Measurements from ENCODE around the gene RHOF. TPM values are rescaled to one million over a fixed set of nuclear protein-coding genes. Genes with fewer than 3 reads are reported as not detected.
"Not testable (repeated sequence)": the region's sequence is repeated elsewhere in the genome, so short reads cannot be mapped to it uniquely, and the experiment has no call there.

The RHOF gene
- total RNA-seq, 1 donor from 2014 or later: 7.6 TPM

DNA sequence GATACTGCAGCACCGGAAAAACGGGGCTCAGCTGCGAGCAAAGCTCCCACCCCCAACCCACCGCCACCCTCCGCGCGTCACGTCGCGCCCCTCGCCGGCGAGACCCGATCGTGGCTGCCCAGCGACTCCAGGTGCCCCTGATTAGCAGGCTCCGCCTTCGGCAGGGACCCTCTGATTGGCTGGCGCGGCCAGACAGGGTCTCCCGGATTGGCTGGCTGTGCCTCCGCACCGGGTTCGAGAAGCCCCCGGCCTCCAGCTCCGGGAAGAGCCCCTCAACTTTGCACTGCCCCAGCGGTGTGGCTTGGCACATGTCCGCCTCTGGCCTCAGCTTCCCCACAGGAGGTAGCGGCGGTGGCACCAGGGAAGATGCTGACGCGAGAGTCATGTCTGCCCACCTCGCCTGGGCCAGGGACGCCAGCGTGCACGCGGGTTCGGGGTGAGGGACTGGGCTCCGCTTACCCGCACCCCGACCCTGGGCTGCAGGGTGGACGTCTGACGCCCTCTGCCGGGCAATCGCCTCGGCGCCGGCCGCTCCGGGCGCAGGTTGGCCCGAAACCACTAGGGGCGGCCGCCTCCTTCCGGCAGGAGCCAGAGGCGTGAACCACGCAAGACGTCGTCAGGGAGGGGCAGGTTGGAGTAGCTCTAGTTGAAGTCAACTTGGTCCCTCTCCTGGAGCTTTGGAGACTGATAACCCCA lies 498 bp upstream of the RHOF start:
- no peak for DNase-seq (ENCODE audit: low read depth, low spot score)

DNA sequence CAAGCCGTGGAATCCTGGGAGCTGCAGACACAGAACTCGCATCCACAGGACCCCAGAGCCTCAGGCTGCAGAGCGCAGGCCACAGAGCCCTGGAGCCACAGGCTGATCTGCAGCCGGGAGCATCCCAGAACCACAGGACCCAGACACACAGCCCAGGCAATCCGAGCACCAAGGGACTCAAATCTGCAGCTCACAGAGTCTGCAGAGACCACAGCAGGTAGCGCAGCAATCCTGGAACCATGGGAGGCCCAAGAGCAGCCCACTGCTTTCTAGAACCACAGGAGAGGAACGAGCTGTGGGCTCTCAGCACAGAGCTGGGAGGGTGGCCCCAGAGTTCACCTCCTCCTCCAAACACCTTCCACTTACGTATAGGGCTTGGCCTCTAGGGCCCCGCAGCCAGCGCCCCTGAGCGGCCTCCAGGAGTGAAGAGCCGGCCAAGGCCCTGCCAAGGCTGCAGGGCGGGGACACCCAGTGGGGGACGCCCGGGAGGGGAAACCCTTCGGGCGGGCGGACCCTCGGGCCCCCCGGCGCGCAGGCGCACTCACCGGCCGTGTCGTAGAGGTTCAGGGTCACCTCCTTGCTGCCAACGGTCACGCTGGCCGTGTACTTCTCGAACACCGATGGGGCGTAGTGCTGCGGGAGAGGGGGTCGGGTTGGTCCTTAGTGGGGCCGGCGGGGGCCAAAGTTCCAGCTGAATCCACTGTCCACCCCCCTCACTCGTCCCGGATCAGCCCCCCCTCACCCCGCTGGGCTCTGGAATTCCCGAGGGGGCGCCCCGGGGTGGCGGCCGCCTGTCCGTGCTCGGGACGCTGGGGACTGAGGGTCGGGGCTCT lies 665 bp downstream of the RHOF start:
- no peak for DNase-seq (ENCODE audit: low read depth, low spot score)

DNA sequence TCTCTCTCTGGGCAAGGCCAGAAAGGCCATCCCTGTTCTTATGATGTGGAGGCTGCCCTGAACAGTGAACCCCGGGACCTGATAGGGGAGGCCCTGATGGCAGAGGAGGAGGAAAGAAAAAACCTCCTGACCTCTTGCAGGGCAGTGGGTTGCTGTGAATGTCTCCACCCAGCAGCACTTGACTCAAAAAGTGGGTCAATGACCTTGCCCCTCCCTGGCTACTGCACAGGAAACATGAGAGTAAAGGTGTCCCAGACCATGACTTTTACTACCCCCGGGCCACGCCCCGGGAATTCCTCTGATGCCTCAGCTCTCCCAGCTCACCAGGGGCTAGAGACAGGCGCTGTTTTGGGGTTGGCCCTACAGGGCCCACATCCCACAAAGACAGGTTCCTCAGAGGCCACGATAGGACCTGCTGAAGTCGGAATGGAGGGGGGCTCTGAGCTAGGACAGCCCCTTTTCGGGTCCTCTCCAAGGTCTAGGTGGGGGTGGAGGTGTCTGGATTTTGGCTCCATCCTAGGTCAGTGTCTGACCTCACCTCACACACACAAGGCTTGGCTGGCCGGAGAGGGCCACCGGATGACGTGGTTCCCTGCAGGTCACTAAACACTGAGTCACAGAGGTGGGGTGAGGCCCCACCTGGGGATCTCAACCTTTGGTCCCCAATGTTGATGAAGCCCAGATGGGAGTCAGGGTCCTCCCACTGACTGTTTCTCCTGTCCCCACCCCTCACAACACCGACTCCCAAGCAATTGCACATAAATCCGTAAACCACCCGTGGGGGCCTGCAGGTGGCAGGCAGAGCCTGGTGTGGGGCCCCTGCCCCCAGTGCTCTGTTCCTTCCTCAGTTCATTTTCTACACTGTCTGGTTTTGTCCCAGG lies 1.6 kb downstream of the RHOF start:
- DNase-seq (ENCODE audit: low read depth, low spot score): no peak

DNA sequence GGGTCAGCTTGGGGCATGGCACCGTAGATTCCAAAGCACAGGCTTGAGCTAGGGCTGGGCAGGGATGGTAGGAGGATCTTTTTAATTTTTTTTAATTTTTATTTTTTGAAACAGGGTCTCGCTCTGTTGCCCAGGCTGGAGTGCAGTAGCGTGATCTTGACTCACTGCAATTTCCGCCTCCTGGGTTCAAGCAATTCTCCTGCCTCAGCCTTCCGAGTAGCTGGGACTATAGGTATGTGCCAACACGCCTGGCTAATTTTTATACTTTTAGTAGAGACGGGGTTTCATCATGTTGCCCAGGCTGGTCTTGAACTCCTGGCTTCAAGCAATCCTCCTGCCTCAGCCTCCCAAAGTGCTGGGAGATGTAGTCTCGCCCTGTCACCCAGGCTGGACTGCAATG lies 2.7 kb downstream of the RHOF start:
- DNase-seq (ENCODE audit: low read depth, low spot score): not testable (repeated sequence)

DNA sequence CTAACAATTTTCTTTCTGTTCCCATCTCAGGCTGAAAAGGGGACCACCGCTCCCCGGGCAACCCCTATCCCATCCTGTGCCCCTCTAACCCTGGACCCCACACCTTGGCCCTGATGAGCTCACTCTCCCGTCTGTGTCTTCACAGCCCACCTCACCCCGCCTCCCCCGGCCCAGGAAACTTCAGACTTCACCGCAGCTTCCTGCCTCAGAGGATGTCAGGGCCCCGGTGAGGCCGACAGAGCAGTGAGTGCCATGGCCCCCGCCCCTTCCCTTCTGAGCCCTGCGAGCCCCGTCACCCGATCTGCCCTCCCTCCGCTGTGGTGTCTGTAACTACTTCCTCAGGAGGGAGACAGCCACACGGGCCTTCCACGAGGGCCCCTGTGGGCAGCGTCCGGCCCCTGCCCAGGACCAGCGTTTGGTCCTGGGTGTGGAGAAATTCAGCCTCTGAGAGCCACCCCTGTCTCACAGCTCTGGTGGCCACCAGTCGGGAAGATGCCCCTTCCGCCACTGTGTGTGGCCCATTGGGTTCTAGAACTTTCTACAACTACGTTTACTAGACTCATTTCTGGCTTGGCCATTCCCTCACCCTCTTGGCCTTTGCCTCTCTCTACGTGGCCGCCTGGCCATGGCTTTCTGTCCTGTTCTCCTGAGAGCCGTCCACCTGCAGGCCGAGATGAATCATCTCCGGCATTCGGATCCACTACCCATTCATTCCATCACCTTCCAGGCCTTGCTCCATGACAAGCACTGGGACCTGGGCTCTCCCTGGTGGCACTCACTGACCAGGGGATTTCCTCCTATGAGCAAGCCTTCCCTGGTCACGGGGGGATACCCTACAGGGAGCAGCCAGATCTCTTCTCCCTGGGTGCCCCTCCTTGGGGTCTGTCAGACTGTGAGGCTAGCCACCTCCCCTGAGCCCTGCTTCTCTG lies 3.4 kb downstream of the RHOF start:
- DNase-seq (ENCODE audit: low read depth, low spot score): no peak

DNA sequence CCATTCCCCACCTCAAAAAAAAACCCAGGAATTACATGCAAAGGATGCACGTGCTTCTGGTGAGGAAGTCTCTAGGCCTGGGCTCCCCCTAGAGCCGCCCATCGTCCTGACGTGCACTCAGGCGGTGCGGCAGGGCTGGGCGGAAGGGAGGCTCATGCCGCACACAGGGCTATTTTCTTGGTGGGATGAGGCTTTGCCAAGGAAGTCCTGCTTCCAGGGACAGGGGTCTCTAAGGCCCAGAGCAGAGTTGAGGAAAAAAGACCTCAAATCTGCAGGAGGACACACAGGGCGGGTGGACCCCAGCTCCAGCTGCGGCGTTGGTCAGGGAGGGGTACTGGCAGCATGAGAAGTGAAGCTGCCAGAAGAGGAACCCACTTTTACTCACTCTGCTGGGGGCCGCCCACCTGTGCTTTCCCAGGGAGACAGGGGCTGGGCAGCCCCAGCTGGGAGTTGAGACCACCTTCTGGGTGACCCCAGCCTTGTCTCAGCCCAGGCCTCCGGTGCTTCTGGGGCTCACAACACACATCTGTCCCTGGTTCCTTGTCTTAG lies 4.2 kb downstream of the RHOF start:
- no peak for DNase-seq (ENCODE audit: low read depth, low spot score)

DNA sequence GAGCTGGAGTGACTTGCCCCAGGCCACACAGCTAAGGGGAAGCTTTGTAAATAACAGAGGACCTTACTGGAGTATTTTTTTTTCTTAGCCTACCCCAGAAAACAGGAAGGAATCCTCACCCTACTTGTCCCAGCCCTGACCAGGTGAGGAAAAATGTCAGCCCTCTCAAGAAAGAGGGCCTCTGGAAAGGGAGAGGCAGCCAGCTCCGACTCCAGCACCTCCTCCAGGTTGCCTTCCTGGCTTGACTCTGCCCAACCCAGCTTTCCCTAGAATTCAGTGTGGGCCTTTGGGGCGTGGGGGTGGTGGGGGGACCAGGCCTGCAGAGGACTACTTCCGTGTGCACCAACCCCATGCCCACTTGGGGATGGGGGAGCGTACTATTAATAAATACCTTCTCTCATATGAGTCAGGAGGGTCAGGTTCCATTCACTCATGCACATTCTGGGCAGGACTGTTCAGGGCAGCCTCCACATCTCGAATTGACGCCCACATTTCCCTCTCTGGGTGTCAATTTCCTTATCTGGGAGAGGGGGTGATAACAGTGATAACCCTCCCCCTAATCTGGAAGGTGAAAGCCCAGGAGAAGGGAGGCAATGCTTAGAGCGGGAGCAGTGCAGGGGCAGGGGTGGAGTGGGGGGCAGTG lies 5.2 kb downstream of the RHOF start:
- no peak for DNase-seq (ENCODE audit: low read depth, low spot score)

DNA sequence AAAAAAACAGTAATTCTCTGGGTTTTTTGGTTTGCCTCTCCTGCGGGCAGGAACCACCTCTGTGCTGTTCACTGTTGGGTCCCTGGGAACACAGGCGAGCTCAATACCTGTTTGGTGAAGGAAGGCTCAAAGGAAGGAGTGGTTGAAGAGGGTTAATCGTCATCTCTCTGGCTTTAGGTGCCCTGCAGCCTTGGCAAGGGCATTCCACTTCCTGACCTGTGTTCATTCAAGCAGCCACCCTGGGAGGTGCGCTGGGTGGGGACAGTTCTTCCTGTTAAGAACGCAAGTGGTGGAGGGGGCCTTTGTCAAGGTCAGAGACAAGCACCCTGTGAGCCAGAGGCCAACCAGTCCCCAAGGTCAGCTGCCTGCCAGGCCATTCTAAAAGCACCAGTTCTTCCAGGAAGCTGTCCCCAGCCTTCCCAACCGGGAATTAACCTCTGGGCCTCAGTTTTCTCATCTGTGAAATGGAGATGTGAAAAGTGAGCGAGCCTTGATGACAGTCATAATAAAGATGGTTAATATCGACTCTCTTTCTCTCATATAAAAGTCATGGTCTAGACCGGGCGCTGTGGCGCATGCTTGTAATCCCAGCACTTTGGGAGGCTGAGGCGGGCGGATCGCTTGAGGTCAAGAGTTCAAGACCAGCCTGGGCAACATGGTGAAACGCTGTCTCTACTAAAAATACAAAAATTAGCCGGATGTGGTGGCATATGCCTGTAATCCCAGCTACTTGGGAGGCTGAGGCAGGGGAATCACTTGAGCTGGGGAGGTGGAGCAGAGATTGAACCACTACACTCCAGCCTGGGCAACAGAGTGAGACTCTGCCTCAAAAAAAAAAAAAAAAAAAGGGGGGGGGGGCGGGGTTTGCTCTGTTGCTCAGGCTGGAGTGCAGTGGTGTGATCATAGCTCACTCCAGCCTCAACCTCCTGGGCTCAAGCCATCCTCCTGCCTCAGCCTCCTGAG lies 6.1 kb downstream of the RHOF start:
- no peak for DNase-seq (ENCODE audit: low read depth, low spot score)

DNA sequence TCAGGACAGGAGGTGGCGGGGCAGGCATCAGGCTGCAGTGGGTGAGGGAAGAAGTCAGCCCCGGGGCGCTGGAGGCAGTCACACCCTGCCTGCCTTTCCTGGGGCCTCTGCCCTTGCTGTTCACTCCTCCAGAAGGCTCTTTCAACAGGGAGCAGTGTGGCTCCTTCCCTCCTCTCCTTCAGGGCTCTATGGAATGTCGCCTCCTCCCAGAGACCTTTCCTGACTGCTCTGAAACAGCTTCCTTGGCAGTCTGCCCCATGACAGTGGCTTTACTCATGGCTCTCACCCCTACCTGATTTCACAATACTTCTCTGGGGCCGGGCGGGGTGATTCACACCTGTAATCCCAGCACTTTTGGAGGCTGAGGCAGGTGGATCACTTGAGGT lies 7.1 kb downstream of the RHOF start:
- DNase-seq (ENCODE audit: low read depth, low spot score): no peak

DNA sequence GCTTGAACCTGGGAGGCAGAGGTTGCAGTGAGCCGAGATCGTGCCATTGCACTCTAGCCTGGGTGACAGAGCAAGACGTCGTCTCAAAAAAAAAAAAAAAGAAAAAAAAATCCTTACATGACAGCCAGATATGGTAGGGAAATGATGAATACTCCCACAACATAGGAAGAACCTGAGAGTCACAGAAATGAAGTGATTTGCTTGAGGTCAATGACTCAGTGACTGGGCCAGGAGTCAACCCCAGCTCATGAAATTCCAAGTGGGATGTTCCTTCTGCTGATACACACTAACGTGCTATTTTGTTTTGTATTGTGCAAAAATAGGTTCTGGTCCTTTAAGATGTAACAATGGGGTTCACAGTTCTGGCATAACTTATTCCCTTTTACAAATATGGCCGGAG lies 9.0 kb downstream of the RHOF start:
- no peak for DNase-seq (ENCODE audit: low read depth, low spot score)

DNA sequence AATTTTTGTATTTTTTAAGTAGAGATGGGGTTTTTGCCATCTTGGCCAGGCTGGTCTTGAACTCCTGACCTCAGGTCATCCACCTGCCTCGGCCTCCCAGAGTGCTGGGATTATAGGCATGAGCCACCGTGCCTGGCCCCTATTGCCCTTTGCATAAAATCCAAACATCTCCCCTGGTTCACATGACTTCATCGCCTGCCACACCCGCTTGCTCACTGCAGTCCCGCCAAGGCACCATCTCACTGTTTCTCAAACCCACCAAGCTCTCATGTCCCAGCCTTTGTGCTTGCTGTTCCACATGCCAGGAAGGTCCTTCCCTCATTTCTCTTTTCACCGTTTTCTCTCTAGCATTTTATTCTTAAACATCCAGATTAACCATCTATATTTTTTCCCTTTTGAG lies 9.7 kb downstream of the RHOF start:
- no peak for DNase-seq (ENCODE audit: low read depth, low spot score)

DNA sequence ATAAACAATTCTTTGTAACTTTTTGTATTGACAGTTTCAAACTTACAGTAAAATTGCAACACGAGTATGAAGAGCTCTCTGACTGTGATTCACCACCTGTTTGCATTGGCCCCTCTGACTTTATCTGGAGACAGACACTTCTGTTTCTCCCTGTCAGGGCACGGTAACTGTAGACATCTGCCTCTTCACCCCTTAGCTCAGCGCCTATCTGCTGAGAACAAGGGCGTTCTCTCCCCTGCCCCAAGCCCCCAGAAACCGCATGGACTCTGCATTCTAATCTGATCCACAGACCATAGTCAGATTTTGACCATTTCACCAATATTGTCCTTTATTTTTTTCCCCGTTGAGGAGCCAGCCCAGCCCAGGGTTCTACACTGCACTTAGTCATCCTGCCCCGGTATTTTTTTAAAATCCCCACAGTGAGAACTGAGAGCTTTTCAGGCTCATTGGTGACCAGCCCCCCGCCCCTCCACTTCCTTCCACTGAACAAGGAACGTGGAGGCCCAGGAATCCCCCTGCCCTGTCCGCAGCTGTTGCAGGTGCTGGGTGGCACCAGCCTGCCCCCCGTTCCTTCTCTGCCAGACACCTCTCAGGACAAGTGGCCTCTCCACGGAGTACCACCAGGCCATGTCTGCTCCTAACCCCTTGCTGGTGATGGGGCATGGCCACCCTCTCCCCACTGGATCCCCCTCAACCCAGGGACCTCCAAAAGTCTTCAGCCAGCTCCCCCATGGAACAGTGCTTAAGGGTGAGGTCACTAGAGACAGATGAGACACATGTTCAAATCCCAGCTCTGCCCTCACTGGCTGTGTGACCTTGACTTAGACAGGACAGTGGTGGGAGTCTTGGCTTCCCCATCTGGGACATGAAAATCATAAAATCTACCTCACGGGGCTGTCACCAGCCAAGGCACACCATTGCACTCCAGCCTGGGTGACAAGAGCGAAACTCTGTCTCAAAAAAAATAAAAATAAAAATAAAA lies 11.2 kb downstream of the RHOF start:
- DNase-seq (ENCODE audit: low read depth, low spot score): no peak

DNA sequence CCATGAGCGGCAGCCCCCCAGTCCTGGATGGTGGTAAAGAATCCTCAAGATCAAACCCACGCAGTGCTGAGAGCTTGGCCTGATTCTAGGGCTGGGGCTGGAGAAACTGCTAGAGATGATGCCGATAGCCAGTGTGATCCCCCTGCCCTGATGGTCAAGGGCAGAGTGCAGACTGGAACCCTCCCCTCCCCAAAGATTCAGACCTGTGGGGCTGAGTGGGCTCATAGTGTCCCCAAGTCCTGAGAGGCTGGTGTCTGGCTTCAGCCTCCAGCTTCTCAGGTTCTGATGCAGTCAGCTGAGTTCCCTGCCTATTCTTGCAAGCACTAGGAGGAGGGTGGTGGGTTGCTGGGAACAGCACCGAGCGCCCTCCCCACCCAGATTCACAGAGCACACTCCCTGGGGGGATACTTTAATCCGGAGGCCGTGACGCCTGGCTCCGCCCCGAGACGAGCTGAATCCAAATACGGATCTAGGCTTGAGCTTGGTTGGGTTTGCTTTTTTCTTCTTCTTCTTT lies 11.9 kb downstream of the RHOF start:
- no peak for DNase-seq (ENCODE audit: low read depth, low spot score)

DNA sequence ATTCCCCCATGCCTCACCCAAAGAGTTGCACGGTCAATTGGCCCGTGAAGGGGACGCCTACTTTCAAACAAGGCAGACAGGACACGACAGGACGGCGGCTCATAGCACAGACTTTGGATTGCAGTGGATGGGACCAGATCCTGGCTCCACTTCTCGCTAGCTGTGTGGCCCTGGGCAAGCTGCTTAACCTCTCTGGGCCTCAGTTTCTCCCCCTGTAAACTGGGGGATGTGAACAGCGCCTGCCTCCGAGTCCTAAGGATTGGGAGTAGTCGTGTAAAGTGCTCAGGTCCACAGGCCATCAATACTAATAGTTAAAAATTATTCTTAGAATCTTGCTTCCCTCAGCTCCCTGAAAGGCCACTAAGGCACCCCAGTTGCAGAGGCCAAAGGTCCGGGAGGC lies 13.1 kb downstream of the RHOF start:
- no peak for DNase-seq (ENCODE audit: low read depth, low spot score)

DNA sequence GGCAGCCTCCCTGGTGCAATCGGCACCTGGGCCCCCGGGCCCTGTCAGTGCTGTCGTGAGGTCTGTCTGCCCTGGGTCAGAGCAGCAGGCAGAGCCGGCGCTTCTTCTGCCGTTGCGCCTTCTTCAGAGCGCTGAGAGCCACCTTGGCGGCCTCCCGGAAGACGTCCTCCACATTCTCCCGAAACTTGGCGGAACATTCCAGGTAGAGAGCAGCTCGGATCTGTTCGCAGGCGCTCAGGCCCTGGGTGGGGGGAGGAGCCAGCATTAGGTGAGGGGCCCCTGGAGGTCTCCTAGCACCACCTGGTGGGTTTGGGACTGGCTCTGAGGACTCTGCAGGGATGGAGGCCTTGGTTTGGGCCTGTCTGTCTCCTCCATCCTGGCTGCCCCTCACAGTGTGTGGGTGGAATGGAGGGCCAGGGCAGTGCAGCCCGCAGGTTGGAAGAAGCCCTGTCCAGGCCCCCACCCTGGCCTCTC lies 14.0 kb downstream of the RHOF start:
- DNase-seq (ENCODE audit: low read depth, low spot score): no peak

DNA sequence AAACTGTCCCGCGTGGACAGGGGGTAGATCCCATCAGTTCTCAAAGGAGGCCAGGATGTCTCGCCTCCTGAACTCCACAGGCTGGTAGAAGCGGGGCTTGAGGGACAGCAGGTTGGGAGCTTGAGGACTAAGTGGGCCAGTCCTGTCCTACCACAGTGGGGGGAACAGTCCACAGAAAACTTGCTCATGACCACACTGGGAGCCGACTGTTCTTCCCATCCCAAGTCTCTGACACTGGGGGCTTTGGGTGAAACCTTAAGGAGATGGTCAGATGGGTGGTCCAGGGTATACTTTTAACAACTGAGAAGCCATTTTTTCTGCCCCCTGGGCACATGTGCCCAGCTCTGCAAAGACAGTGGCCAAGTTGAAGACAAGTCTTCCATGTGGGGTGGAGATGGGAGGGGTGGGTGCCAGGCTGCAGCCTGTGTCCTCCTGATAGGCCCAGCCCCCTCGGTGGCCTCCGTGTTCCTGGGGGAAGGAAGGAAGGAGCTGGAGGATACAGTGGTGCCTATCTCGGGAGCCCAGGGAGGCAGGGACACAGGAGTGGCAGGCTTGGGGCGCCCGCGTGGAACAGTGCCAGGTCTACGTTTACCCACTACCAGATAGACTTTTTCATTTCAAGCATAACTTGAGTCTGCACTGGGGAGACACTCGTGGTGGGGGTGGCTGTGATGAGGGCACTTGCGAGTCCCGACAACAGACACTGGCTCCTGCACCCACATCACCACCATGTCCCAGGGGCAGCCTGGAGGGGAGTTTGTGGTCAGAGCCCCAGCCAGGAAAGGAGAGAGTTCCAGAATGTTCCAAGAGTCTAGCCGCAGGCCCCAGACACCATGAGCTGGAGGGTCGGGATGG lies 14.7 kb downstream of the RHOF start:
- DNase-seq (ENCODE audit: low read depth, low spot score): no peak
